ENCODE data around the gene XPC.

GRCh38 chr3:14211621-14212020 lies 33.2 kb upstream of the XPC start:
- no peak for TF ChIP-seq POLR2A (IDR thresholded peaks at IDR 0.05; ENCODE audit: low read length)
- no peak for TF ChIP-seq GATA1 (IDR thresholded peaks at IDR 0.05; ENCODE audit: low read depth, low read length)
